Colonic mucosa (tissue), 4 donors: ENCODE results near the gene SUMF1. TPM values are rescaled to one million over a fixed set of nuclear protein-coding genes. Genes with fewer than 3 reads are reported as not detected.

Experiments
- DNase-seq: peaks from one replicate; pipeline ENCODE4 v3.0.0-alpha.2; 2020
- H3K27ac ChIP-seq: fragments of 200-600 bp; one replicate; pipeline ENCODE4 v1.8.0; 2021
- H3K27me3 ChIP-seq: fragments of 200-600 bp; one replicate; pipeline ENCODE4 v1.8.0; 2021
- H3K36me3 ChIP-seq: fragments of 200-600 bp; one replicate; pipeline ENCODE4 v1.8.0; 2021
- H3K4me1 ChIP-seq: fragments of 200-600 bp; one replicate; pipeline ENCODE4 v1.8.0; 2021; ENCODE audit warnings: mild to moderate bottlenecking
- H3K4me3 ChIP-seq: fragments of 200-600 bp; one replicate; pipeline ENCODE4 v1.8.0; 2021
- H3K9ac ChIP-seq, 2 donors: one replicate each; pipeline ENCODE4 v1.7.0; 2013; ENCODE audit warnings: control low read depth in 2 of 2, low read depth in 2 of 2, low read length in 2 of 2
- H3K9me3 ChIP-seq: fragments of 200-600 bp; one replicate; pipeline ENCODE4 v1.8.0; 2021
- CTCF ChIP-seq: fragments of 200-600 bp; IDR thresholded peaks from one replicate; pipeline ENCODE4 v1.8.0; 2022; ENCODE audit warnings: antibody characterized with exemption, mild to moderate bottlenecking
- intact Hi-C: fragments of 100-400 bp; cut with DNase I; formaldehyde crosslinking; loops from one replicate; pipeline ENCODE4 v1.14.1; 2022
- total RNA-seq, 2 donors: library from RNA; stranded (reverse); fragmentation: NEBNext Ultra II Directional in 1 of 2; extraction: Animal tissue kit (Norgen Biotek cat#: 25700) in 1 of 2; gene quantifications; one replicate each; pipeline ENCODE4 v1.2.1, GENCODE V29; 2021
- donor health status: healthy.
- donor health status: DM: no; HTN: no; CAD: no.
- donor health status: DM: no; HTN: no; CAD: no.

The SUMF1 gene
- total RNA-seq, 2 donors from 2014 or later = 37.6 to 43.9 TPM

GRCh38 chr3:4495294-4496086, 28.4 kb upstream of the SUMF1 start:
- Histone ChIP-seq H3K4me1 (peaks cover 9% of the 10 kb centered on the region), H3K9me3 (no peaks in the 10 kb centered on the region), H3K36me3 (no peaks in the 10 kb centered on the region), H3K9ac (no peak overlapping the region), H3K4me3 (no peak overlapping the region), H3K27me3 (no peaks in the 10 kb centered on the region), H3K27ac (peak overlapping the region; percentile 63)
- DNase-seq = no peak
- intact Hi-C loops = no loop called here
- no peak for TF ChIP-seq CTCF

- no peak for DNase-seq
- H3K27ac ChIP-seq = peak overlapping the region; percentile 63
- H3K36me3 ChIP-seq = no peaks in the 10 kb centered on the region
- H3K9ac ChIP-seq = no peak overlapping the region
- H3K4me3 ChIP-seq = peak overlapping the region; percentile 61
- peaks cover 9% of the 10 kb centered on the region for H3K4me1 ChIP-seq
- H3K27me3 ChIP-seq = no peaks in the 10 kb centered on the region
- no peaks in the 10 kb centered on the region for H3K9me3 ChIP-seq
- TF ChIP-seq CTCF = no peak
- intact Hi-C loops = no loop called here
These were observed 27.8 kb upstream of the SUMF1 start for GRCh38 chr3:4494895-4495264.

GRCh38 chr3:4493941-4494894, 27.1 kb upstream of the SUMF1 start:
- H3K36me3 ChIP-seq = no peaks in the 10 kb centered on the region
- peak overlapping the region; percentile 63 for H3K27ac ChIP-seq
- H3K4me1 ChIP-seq = peaks cover 9% of the 10 kb centered on the region
- peak overlapping the region; percentile 61 for H3K4me3 ChIP-seq
- DNase-seq = peak; percentile 30
- no peaks in the 10 kb centered on the region for H3K27me3 ChIP-seq
- no peaks in the 10 kb centered on the region for H3K9me3 ChIP-seq
- peak overlapping the region in 1 of 2 donors; percentile 46 for H3K9ac ChIP-seq
- TF ChIP-seq CTCF = no peak
- intact Hi-C loops = no loop called here

- H3K27ac ChIP-seq = peak within 1 kb of the TSS; percentile 63
- DNase-seq = peak; percentile 98
- H3K27me3 ChIP-seq = no peaks in the 10 kb centered on the region
- H3K4me1 ChIP-seq = peaks cover 9% of the 10 kb centered on the region
- no peaks in the 10 kb centered on the region for H3K9me3 ChIP-seq
- peak within 1 kb of the TSS; percentile 57 to 65 for H3K9ac ChIP-seq
- H3K36me3 ChIP-seq = no peaks in the 10 kb centered on the region
- no peak for TF ChIP-seq CTCF
- intact Hi-C loops = no loop called here
- H3K4me3 ChIP-seq = peak within 1 kb of the TSS; percentile 61
These were observed 26.2 kb upstream of the SUMF1 start, which contains the start of gene ITPR1 for GRCh38 chr3:4493014-4493940. Gene ITPR1, plus strand, starts transcription at chr3:4493348. Its CDS starts 23,144 bp downstream, at chr3:4516492.
